ENCODE results near the gene GPR21. TPM values are rescaled to one million over a fixed set of nuclear protein-coding genes. Genes with fewer than 3 reads are reported as not detected.

GPR21 gene
- total RNA-seq, 2 experiments from 2014 or later = 0.94 to 1.3 TPM

DNA sequence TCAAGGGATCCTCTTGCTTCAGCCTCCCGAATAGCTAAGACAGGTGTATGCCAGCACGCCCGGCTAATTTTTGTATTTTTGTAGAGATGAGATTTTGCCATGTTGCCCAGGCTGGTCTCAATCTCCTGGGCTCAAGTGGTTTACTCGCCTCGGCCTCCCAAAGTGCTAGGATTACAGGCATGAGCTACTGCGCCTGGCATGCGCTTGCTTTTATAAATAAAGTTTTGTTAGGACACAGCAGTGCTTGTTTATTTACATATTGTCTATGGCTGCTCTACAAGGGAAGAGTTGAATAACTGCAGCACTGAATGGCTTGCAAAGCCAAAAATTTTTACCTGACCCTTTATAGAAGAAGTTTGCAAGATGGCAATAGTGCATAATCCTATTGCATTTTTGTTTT, 27.7 kb downstream of the GPR21 start:
- H3K27me3 Mint-ChIP-seq = no peaks in the 10 kb centered on the region
- no peak overlapping the region for H3K4me3 Mint-ChIP-seq
- CTCF ChIA-PET = no interaction called here
- peaks cover 6% of the 10 kb centered on the region for H3K36me3 Mint-ChIP-seq (ENCODE audit: low read depth)
- POLR2A ChIA-PET = no interaction called here
- no peaks in the 10 kb centered on the region for H3K9me3 Mint-ChIP-seq
- no peaks in the 10 kb centered on the region for H3K4me1 Mint-ChIP-seq
- no peak for DNase-seq
- H3K27ac Mint-ChIP-seq = no peak overlapping the region

- Mint-ChIP-seq H3K4me1 (no peaks in the 10 kb centered on the region), H3K36me3 (ENCODE audit: low read depth) (peaks cover 13% of the 10 kb centered on the region), H3K9me3 (no peaks in the 10 kb centered on the region), H3K27ac (no peak overlapping the region), H3K4me3 (no peak overlapping the region), H3K27me3 (no peaks in the 10 kb centered on the region)
- no peak for DNase-seq
- POLR2A ChIA-PET = no interaction called here
- CTCF ChIA-PET = interaction anchor here (1.3 kb wide), 1 partner anchor 13 kb away, joined by 3 read pairs; no protein-coding TSS in a partner anchor
These were observed 29.1 kb downstream of the GPR21 start for GRCh38 chr9:123062351-123063176.

- DNase-seq = no peak
- Mint-ChIP-seq H3K4me1 (no peaks in the 10 kb centered on the region), H3K9me3 (no peaks in the 10 kb centered on the region), H3K36me3 (ENCODE audit: low read depth) (peaks cover 13% of the 10 kb centered on the region), H3K27ac (no peak overlapping the region), H3K4me3 (no peak overlapping the region), H3K27me3 (no peaks in the 10 kb centered on the region)
- CTCF ChIA-PET = interaction anchor here (1.3 kb wide), 1 partner anchor 13 kb away, joined by 3 read pairs; no protein-coding TSS in a partner anchor
- POLR2A ChIA-PET = no interaction called here
These were observed 29.7 kb downstream of the GPR21 start for GRCh38 chr9:123063177-123063598.

- POLR2A ChIA-PET = no interaction called here
- Mint-ChIP-seq H3K4me1 (no peaks in the 10 kb centered on the region), H3K36me3 (ENCODE audit: low read depth) (peaks cover 13% of the 10 kb centered on the region), H3K27me3 (no peaks in the 10 kb centered on the region), H3K4me3 (no peak overlapping the region), H3K27ac (no peak overlapping the region), H3K9me3 (no peaks in the 10 kb centered on the region)
- CTCF ChIA-PET = interaction anchor here (1.3 kb wide), 1 partner anchor 14 kb away, joined by 3 read pairs; no protein-coding TSS in a partner anchor
- DNase-seq = no peak
These were observed 30.4 kb downstream of the GPR21 start for GRCh38 chr9:123063896-123064295.

DNA sequence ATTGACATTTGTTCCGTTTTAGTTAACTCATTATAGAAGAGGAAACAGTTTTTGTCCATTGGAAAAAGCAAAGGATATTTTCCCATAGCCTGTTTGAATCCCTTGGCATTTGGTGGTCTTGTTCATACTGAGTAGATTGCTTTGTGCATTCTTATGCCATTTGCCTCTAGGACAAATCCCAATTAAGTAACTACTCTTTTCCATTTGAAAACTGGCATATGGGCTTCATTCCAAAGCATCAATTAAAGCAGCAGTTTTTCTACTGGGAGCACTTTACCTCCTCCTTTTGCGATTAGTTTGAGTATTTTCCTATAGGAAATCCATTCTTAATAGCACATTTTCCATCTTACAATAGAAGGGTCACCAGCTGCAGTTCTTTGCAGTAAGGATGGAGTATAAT, 31.2 kb downstream of the GPR21 start:
- ChIA-PET POLR2A (no interaction called here), CTCF (no interaction called here)
- no peak for DNase-seq
- H3K27me3 Mint-ChIP-seq = no peaks in the 10 kb centered on the region
- no peaks in the 10 kb centered on the region for H3K4me1 Mint-ChIP-seq
- peaks cover 13% of the 10 kb centered on the region for H3K36me3 Mint-ChIP-seq (ENCODE audit: low read depth)
- no peak overlapping the region for H3K4me3 Mint-ChIP-seq
- H3K9me3 Mint-ChIP-seq = no peaks in the 10 kb centered on the region
- H3K27ac Mint-ChIP-seq = no peak overlapping the region

DNA sequence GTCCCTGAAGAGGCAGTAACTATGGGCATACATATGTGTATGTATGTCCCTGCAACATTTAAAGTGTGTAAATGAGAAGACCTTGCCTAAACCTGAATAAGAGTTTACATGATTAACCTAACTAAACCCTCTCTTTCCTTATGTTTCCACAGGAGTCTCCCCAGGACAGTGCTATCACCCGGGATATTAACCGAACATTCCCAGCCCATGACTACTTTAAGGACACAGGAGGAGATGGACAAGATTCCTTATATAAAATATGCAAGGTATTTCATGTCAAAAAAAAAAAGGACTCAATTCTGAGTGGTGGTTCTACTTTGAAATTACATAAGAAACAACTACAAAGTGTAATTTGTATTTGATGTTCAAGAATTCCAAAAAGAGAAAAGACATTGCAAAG, 31.7 kb downstream of the GPR21 start:
- Mint-ChIP-seq H3K36me3 (ENCODE audit: low read depth) (peaks cover 13% of the 10 kb centered on the region), H3K9me3 (no peaks in the 10 kb centered on the region), H3K4me1 (no peaks in the 10 kb centered on the region), H3K27ac (no peak overlapping the region), H3K27me3 (no peaks in the 10 kb centered on the region), H3K4me3 (no peak overlapping the region)
- DNase-seq = no peak
- CTCF ChIA-PET = no interaction called here
- POLR2A ChIA-PET = no interaction called here

DNA sequence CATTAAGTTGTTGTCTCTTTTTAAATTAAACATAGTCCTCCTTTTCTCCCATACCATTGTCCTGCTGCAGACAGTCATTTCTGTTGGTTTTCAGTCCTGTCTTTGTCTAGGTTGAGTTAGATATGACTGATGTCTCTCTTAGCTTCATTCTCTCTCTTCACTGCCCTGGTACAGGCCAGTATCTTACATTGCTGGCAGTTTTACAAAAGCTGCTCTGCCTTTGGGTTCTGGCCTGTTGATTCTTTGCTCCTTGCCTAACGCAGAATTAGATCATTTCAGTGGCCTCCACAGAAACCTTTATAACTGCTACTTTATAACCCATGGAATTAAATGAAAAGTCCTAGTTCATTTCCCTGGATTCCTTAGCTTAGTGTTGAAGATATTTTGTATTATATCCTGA, 33.7 kb downstream of the GPR21 start:
- no peak for DNase-seq
- ChIA-PET CTCF (interaction anchor here (0.6 to 1.0 kb wide), 2 partner anchors 18 to 387 kb away, joined by 3 read pairs; no protein-coding TSS in a partner anchor), POLR2A (interaction anchor here (0.6 kb wide), 1 partner anchor 10 kb away, joined by 3 read pairs; no protein-coding TSS in a partner anchor)
- H3K4me1 Mint-ChIP-seq = no peaks in the 10 kb centered on the region
- no peak overlapping the region for H3K27ac Mint-ChIP-seq
- no peaks in the 10 kb centered on the region for H3K9me3 Mint-ChIP-seq
- H3K27me3 Mint-ChIP-seq = no peaks in the 10 kb centered on the region
- no peak overlapping the region for H3K4me3 Mint-ChIP-seq
- H3K36me3 Mint-ChIP-seq (ENCODE audit: low read depth) = peaks cover 21% of the 10 kb centered on the region

DNA sequence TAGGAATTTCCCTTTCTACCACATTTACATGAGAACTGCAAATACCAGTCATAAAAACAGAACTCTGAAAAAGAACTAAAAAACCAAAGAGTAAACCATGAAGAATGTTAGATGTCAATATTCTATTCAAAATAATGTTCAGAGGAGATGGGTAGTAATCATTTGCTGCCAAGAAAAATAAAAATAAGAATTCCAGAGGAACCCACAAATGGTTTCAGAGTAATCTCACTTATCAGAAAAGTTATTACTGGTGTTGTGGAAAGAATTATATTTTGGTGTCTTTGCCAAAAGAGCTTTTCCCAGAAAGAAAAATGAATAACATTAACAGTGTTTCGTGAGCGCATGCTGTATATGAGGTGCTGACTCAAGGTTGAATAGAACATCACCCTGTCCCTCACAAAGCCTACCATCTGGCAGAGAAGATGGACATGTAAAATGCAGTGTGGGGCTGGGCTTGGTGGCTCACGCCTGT, 35.6 kb downstream of the GPR21 start:
- POLR2A ChIA-PET = no interaction called here
- no peak overlapping the region for H3K4me3 Mint-ChIP-seq
- DNase-seq = no peak
- no peak overlapping the region for H3K27ac Mint-ChIP-seq
- peaks cover 26% of the 10 kb centered on the region for H3K36me3 Mint-ChIP-seq (ENCODE audit: low read depth)
- no peaks in the 10 kb centered on the region for H3K27me3 Mint-ChIP-seq
- no peaks in the 10 kb centered on the region for H3K4me1 Mint-ChIP-seq
- H3K9me3 Mint-ChIP-seq = no peaks in the 10 kb centered on the region
- CTCF ChIA-PET = no interaction called here

DNA sequence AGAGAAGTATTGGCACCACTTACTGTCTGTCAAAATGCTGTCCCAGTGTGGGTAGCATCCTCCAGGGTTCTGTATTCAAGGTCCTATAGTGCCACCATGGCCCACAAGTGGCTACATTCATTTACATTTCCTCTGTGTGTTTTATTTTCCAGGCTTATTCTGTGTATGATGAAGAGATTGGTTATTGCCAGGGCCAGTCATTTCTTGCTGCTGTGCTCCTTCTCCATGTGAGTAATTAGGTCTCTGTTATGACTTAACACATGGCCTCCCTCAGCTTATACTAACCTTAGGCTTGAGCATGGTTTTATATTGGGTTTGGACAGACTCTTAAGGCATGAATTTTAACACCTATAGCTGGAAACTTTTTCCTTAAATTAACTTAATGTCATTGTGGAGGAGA, 36.7 kb downstream of the GPR21 start:
- Mint-ChIP-seq H3K4me3 (no peak overlapping the region), H3K4me1 (no peaks in the 10 kb centered on the region), H3K27ac (no peak overlapping the region), H3K36me3 (ENCODE audit: low read depth) (peaks cover 26% of the 10 kb centered on the region), H3K9me3 (no peaks in the 10 kb centered on the region), H3K27me3 (no peaks in the 10 kb centered on the region)
- POLR2A ChIA-PET = no interaction called here
- CTCF ChIA-PET = interaction anchor here (0.6 kb wide), 1 partner anchor 165 kb away, joined by 3 read pairs; no protein-coding TSS in a partner anchor
- DNase-seq = no peak

DNA sequence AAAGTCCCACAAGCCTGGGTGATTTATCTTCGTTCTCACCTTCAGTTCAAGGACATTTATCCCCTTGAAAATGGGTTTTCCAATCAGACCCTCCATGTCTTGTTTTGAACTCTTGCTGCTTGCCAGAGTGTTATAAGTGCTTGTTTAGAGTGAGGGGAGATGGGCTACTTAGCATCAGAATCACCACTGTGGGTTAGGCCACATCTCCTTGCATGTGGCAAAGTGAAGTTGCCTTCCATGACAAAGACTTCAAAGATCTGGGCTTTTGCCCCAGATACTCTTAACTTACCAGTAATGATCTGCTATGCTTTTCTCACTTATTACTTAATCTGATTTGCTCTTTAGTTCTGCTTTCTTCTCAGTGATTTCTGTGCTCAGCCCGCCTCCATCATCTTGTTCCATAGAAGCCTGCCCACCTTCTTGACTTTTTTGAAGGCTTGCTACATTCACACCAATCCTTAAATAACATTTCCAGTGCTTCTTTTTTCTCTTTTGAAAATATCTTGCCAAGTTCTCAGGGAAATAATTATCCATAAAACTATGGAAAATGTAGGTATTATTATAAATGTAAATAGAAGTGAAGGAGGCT, 39.0 kb downstream of the GPR21 start:
- ChIA-PET CTCF (interaction anchor here (0.6 kb wide), 2 partner anchors 289 to 516 kb away, joined by 3 to 4 read pairs; no protein-coding TSS in a partner anchor), POLR2A (no interaction called here)
- H3K4me3 Mint-ChIP-seq = no peak overlapping the region
- DNase-seq = no peak
- H3K4me1 Mint-ChIP-seq = no peaks in the 10 kb centered on the region
- H3K27ac Mint-ChIP-seq = no peak overlapping the region
- no peaks in the 10 kb centered on the region for H3K27me3 Mint-ChIP-seq
- peaks cover 16% of the 10 kb centered on the region for H3K36me3 Mint-ChIP-seq (ENCODE audit: low read depth)
- no peaks in the 10 kb centered on the region for H3K9me3 Mint-ChIP-seq

GRCh38 chr9:123073441-123073840, 40.0 kb downstream of the GPR21 start:
- no peak overlapping the region for H3K4me3 Mint-ChIP-seq
- peaks cover 17% of the 10 kb centered on the region for H3K36me3 Mint-ChIP-seq (ENCODE audit: low read depth)
- CTCF ChIA-PET = interaction anchor here (0.8 kb wide), 1 partner anchor 10 kb away, joined by 3 read pairs; no protein-coding TSS in a partner anchor
- H3K4me1 Mint-ChIP-seq = no peaks in the 10 kb centered on the region
- no peak overlapping the region for H3K27ac Mint-ChIP-seq
- DNase-seq = no peak
- H3K27me3 Mint-ChIP-seq = no peaks in the 10 kb centered on the region
- POLR2A ChIA-PET = no interaction called here
- no peaks in the 10 kb centered on the region for H3K9me3 Mint-ChIP-seq

- no peaks in the 10 kb centered on the region for H3K27me3 Mint-ChIP-seq
- ChIA-PET POLR2A (no interaction called here), CTCF (interaction anchor here (0.8 kb wide), 1 partner anchor 9 kb away, joined by 3 read pairs; no protein-coding TSS in a partner anchor)
- H3K9me3 Mint-ChIP-seq = no peaks in the 10 kb centered on the region
- no peak overlapping the region for H3K27ac Mint-ChIP-seq
- DNase-seq = no peak
- H3K36me3 Mint-ChIP-seq (ENCODE audit: low read depth) = peaks cover 21% of the 10 kb centered on the region
- no peak overlapping the region for H3K4me3 Mint-ChIP-seq
- H3K4me1 Mint-ChIP-seq = no peaks in the 10 kb centered on the region
These were observed 40.5 kb downstream of the GPR21 start for GRCh38 chr9:123073991-123074422.

- ChIA-PET CTCF (no interaction called here), POLR2A (no interaction called here)
- no peak for DNase-seq
- H3K4me3 Mint-ChIP-seq = no peak overlapping the region
- no peaks in the 10 kb centered on the region for H3K4me1 Mint-ChIP-seq
- H3K36me3 Mint-ChIP-seq (ENCODE audit: low read depth) = peaks cover 21% of the 10 kb centered on the region
- no peaks in the 10 kb centered on the region for H3K27me3 Mint-ChIP-seq
- H3K9me3 Mint-ChIP-seq = no peaks in the 10 kb centered on the region
- H3K27ac Mint-ChIP-seq = no peak overlapping the region
These were observed 41.2 kb downstream of the GPR21 start for GRCh38 chr9:123074628-123075027.
